B cell (primary cell): Measurements from ENCODE around the gene CDC26. TPM values are rescaled to one million over a fixed set of nuclear protein-coding genes. Genes with fewer than 3 reads are reported as not detected.

Experiments
- ATAC-seq: fragments of 200-7000 bp; cut with Tn5 transposase; one replicate; pipeline ENCODE4 v1.10.0; 2021; ENCODE audit warnings: low read depth, mild to moderate bottlenecking, moderate number of reproducible peaks, moderate library complexity
- CTCF ChIA-PET: fragments of 350-600 bp; sonication (Branson Sonifier 250); formaldehyde crosslinking; loops from one replicate; lab custom pipeline; 2021; ENCODE audit warnings: antibody characterized with exemption, inconsistent platforms; lab: Charles Lee
- POLR2A ChIA-PET: fragments of 350-600 bp; sonication (Branson Sonifier 250); formaldehyde crosslinking; loops from one replicate; lab custom pipeline; 2021; ENCODE audit warnings: antibody characterized with exemption; lab: Charles Lee
- DNase-seq: peaks from one replicate; pipeline ENCODE4 v3.0.0; 2013
- H2AFZ ChIP-seq: 2 replicates; pipeline ENCODE4 v1.6.1; 2012; ENCODE audit warnings: mild to moderate bottlenecking, low read depth, low read length; ENCODE audit not compliant: insufficient read depth, poor library complexity, severe bottlenecking
- H3K27ac ChIP-seq, 2 donors: 1 replicate in 1 of 2; 2 replicates in 1 of 2; pipeline ENCODE4 v1.5.1; 2012 to 2013; ENCODE audit warnings: low read length in 2 of 2, mild to moderate bottlenecking in 2 of 2, moderate library complexity in 1 of 2
- H3K27me3 ChIP-seq, 4 experiments: fragments of 200-600 bp in 1 of 4; sonication (generic) in 1 of 4; replicated peaks in 1 of 4; 1 replicate in 2 of 4; 2 replicates in 2 of 4; pipeline versions ENCODE4 v1.6.1 to v1.7.0; 2013 to 2016; ENCODE audit warnings: low read length in 3 of 4, mild to moderate bottlenecking in 2 of 4, mixed read lengths in 1 of 4, moderate library complexity in 1 of 4; ENCODE audit not compliant: insufficient read depth in 4 of 4, control insufficient read depth in 3 of 4; ENCODE audit errors: control extremely low read depth in 1 of 4
- H3K36me3 ChIP-seq, 2 experiments: replicated peaks in 1 of 2; 1 replicate in 1 of 2; 2 replicates in 1 of 2; pipeline versions ENCODE4 v1.6.1 to v1.7.1; 2013; ENCODE audit warnings: low read length in 1 of 2; ENCODE audit not compliant: insufficient read depth in 2 of 2, control insufficient read depth in 1 of 2; ENCODE audit errors: control extremely low read depth in 1 of 2, extremely low read depth in 1 of 2
- H3K4me1 ChIP-seq, 2 donors: fragments of 200-600 bp in 1 of 2; sonication (generic) in 1 of 2; 1 replicate in 1 of 2; 2 replicates in 1 of 2; pipeline versions ENCODE4 v1.5.1 to v1.6.1; 2013 to 2017; ENCODE audit warnings: low read length in 2 of 2; ENCODE audit not compliant: control insufficient read depth in 2 of 2, insufficient read depth in 2 of 2
- H3K4me2 ChIP-seq: replicated peaks from 2 replicates; pipeline ENCODE3; 2012; ENCODE audit warnings: mild to moderate bottlenecking, low read depth, low read length; ENCODE audit not compliant: poor library complexity, severe bottlenecking
- H3K4me3 ChIP-seq, 5 experiments: fragments of 200-600 bp in 1 of 5; sonication (generic) in 1 of 5; 1 replicate in 3 of 5; 2 replicates in 2 of 5; pipeline versions ENCODE4 v1.5.1 to v1.7.0; 2011 to 2016; ENCODE audit warnings: low read length in 4 of 5, mild to moderate bottlenecking in 4 of 5, low read depth in 2 of 5, control low read depth in 1 of 5, moderate library complexity in 1 of 5; ENCODE audit not compliant: insufficient read depth in 1 of 5; ENCODE audit errors: control extremely low read depth in 1 of 5, extremely low read depth in 1 of 5
- H3K79me2 ChIP-seq: fragments of 200-600 bp; sonication (generic); one replicate; pipeline ENCODE4 v1.6.0; 2016; ENCODE audit warnings: low read length; ENCODE audit not compliant: control insufficient read depth, insufficient read depth
- H3K9ac ChIP-seq: fragments of 200-600 bp; sonication (generic); 2 replicates; pipeline ENCODE4 v1.6.1; 2017; ENCODE audit warnings: mild to moderate bottlenecking, low read length, moderate library complexity
- H3K9me3 ChIP-seq, 3 donors: one replicate each; pipeline versions ENCODE4 v1.6.1 to v1.7.1; 2013; ENCODE audit warnings: low read length in 2 of 3; ENCODE audit not compliant: control insufficient read depth in 2 of 3, insufficient read depth in 1 of 3; ENCODE audit errors: control extremely low read depth in 1 of 3
- H4K20me1 ChIP-seq: 2 replicates; pipeline ENCODE4 v1.6.0; 2012; ENCODE audit warnings: mild to moderate bottlenecking, low read length; ENCODE audit not compliant: insufficient read depth, control insufficient read depth, poor library complexity, severe bottlenecking
- H3K27ac Mint-ChIP-seq: one replicate; pipeline ENCODE4 v1.8.0; 2021; ENCODE audit warnings: mixed read lengths
- H3K27me3 Mint-ChIP-seq: one replicate; pipeline ENCODE4 v1.8.0; 2021; ENCODE audit warnings: mixed read lengths
- H3K4me1 Mint-ChIP-seq: one replicate; pipeline ENCODE4 v1.8.0; 2021; ENCODE audit warnings: mixed read lengths
- H3K4me3 Mint-ChIP-seq: one replicate; pipeline ENCODE4 v1.8.0; 2021; ENCODE audit warnings: mixed read lengths
- H3K9me3 Mint-ChIP-seq: one replicate; pipeline ENCODE4 v1.8.0; 2022; ENCODE audit warnings: mixed read lengths; ENCODE audit not compliant: insufficient read depth
- EZH2 ChIP-seq: IDR thresholded peaks from 2 replicates; pipeline ENCODE4 v1.6.1; 2012; ENCODE audit warnings: borderline replicate concordance, low read depth, mild to moderate bottlenecking, moderate library complexity, low read length; ENCODE audit not compliant: insufficient read depth, poor library complexity, severe bottlenecking
- whole genome bisulfite sequencing: methylation state at CpG from one replicate; pipeline ENCODE4 v1.1.5; 2013; ENCODE audit warnings: missing lambda C conversion rate; ENCODE audit not compliant: insufficient coverage; 5-methylcytosine and 5-hydroxymethylcytosine counted together
- intact Hi-C: fragments of 100-400 bp; cut with micrococcal nuclease; formaldehyde crosslinking; loops from one replicate; pipeline ENCODE4 v1.10.0; 2022
- polyA plus RNA-seq: library from polyadenylated mRNA; depleted of rRNA; stranded (reverse); fragments of >200 nt; gene quantifications from 2 replicates; pipeline ENCODE4 v1.2.3, GENCODE V29; 2012
- total RNA-seq, 2 donors: library from RNA; stranded (reverse); fragments of 120-200 nt in 1 of 2; gene quantifications; 1 replicate in 1 of 2; 2 replicates in 1 of 2; pipeline versions ENCODE4 v1.2.3 to v1.2.4, GENCODE V29; 2013 to 2022
- TF ChIP-seq, protein P1 (sequence below): fragments of 200-600 bp; IDR thresholded peaks from one replicate; pipeline ENCODE4 v1.8.0; 2022; ENCODE audit warnings: antibody characterized with exemption, mild to moderate bottlenecking

Gene CDC26
- total and polyA plus RNA-seq, 2 donors (not counting 1 experiment from before 2014, with no cell fraction given) = 14.8 to 32.9 TPM

GRCh38 chr9:113289091-113289490, 13.7 kb upstream of the CDC26 start:
- CTCF ChIA-PET = no interaction called here
- intact Hi-C loops = no loop called here
- Histone ChIP-seq H3K27ac (no peak overlapping the region), H3K27me3 (no peaks in the 10 kb centered on the region), H3K9me3 (no peaks in the 10 kb centered on the region), H4K20me1 (no peaks in the 10 kb centered on the region), H3K9ac (no peak overlapping the region), H3K36me3 (peaks cover 7 to 78% of the 10 kb centered on the region in 2 experiments), H3K79me2 (no peaks in the 10 kb centered on the region), H3K4me2 (no peak overlapping the region), H2AFZ (no peak overlapping the region), H3K4me1 (no peaks in the 10 kb centered on the region), H3K4me3 (no peak overlapping the region)
- no peak for TF ChIP-seq EZH2
- TF ChIP-seq, protein P1, sequence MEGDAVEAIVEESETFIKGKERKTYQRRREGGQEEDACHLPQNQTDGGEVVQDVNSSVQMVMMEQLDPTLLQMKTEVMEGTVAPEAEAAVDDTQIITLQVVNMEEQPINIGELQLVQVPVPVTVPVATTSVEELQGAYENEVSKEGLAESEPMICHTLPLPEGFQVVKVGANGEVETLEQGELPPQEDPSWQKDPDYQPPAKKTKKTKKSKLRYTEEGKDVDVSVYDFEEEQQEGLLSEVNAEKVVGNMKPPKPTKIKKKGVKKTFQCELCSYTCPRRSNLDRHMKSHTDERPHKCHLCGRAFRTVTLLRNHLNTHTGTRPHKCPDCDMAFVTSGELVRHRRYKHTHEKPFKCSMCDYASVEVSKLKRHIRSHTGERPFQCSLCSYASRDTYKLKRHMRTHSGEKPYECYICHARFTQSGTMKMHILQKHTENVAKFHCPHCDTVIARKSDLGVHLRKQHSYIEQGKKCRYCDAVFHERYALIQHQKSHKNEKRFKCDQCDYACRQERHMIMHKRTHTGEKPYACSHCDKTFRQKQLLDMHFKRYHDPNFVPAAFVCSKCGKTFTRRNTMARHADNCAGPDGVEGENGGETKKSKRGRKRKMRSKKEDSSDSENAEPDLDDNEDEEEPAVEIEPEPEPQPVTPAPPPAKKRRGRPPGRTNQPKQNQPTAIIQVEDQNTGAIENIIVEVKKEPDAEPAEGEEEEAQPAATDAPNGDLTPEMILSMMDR = no peak
- no peak for DNase-seq
- POLR2A ChIA-PET = no interaction called here
- WGBS = no CpG with 5 or more reads among the region's 2 CpGs
- H3K27ac Mint-ChIP-seq = no peak overlapping the region
- no peaks in the 10 kb centered on the region for H3K4me1 Mint-ChIP-seq
- no peak overlapping the region for H3K4me3 Mint-ChIP-seq
- H3K27me3 Mint-ChIP-seq = no peaks in the 10 kb centered on the region
- ATAC-seq = no peak
- no peaks in the 10 kb centered on the region for H3K9me3 Mint-ChIP-seq

- Mint-ChIP-seq H3K4me3 (no peak overlapping the region), H3K27me3 (no peaks in the 10 kb centered on the region), H3K9me3 (no peaks in the 10 kb centered on the region), H3K4me1 (peaks cover 16% of the 10 kb centered on the region), H3K27ac (no peak overlapping the region)
- POLR2A ChIA-PET = no interaction called here
- H3K36me3 ChIP-seq = peaks cover 30 to 79% of the 10 kb centered on the region in 2 experiments
- ATAC-seq (no peak), DNase-seq (no peak)
- H3K9me3 ChIP-seq = no peaks in the 10 kb centered on the region
- peaks cover 2 to 3% of the 10 kb centered on the region in 2 donors for H3K4me1 ChIP-seq
- 94% methylated on average over 4 of the region's 4 CpGs for WGBS
- H4K20me1 ChIP-seq = no peaks in the 10 kb centered on the region
- no peak overlapping the region for H2AFZ ChIP-seq
- CTCF ChIA-PET = no interaction called here
- no peak overlapping the region for H3K4me2 ChIP-seq
- H3K9ac ChIP-seq = no peak overlapping the region
- no peak overlapping the region for H3K4me3 ChIP-seq
- intact Hi-C loops = no loop called here
- H3K79me2 ChIP-seq = peaks cover 33% of the 10 kb centered on the region
- no peaks in the 10 kb centered on the region for H3K27me3 ChIP-seq
- H3K27ac ChIP-seq = no peak overlapping the region
- TF ChIP-seq, protein P1 = no peak
- TF ChIP-seq EZH2 = no peak
Observed at GRCh38 chr9:113281356-113281755, 6.0 kb upstream of the CDC26 start.
